HCT116 (cell line): ENCODE results near the gene RNF7. TPM values are rescaled to one million over a fixed set of nuclear protein-coding genes. Genes with fewer than 3 reads are reported as not detected.

ENCODE experiments used
- ATAC-seq: fragments of 200-7000 bp; cut with Tn5 transposase; 2 replicates; pipeline ENCODE4 v1.9.1; 2020; ENCODE audit warnings: mild to moderate bottlenecking, moderate library complexity
- BruUV-seq: library from RNA; stranded (reverse); fragments of 400-500 nt; replicated peaks from 2 replicates; lab custom pipeline; 2021; lab: Mats Ljungman, UMichigan
- CTCF ChIA-PET: fragments of 300-600 bp; sonication (Branson Sonifier 250); formaldehyde crosslinking; loops from one replicate; lab custom pipeline; 2021; ENCODE audit warnings: antibody characterized with exemption; lab: Charles Lee
- POLR2A ChIA-PET: fragments of 300-600, 350-600 bp; sonication (Branson Sonifier 250); formaldehyde crosslinking; loops from one replicate; lab custom pipeline; 2021; ENCODE audit warnings: antibody characterized with exemption; lab: Charles Lee
- RAD21 ChIA-PET, 2 experiments: fragments of 300-600 bp; sonication (Branson Sonifier 250); formaldehyde crosslinking; loops; one replicate each; lab custom pipeline; 2023; ENCODE audit warnings: low total read pairs in 2 of 2; ENCODE audit not compliant: uncharacterized antibody in 2 of 2, unreplicated experiment in 2 of 2, low non-redundant PET in 1 of 2; lab: Charles Lee
- DNase-seq: peaks from one replicate; pipeline ENCODE4 v3.0.0-alpha.2; 2010; ENCODE audit warnings: low read depth, low spot score
- H2AFZ ChIP-seq: fragments of 200-600 bp; shearing (Covaris generic), sonication (generic); 2 replicates; pipeline ENCODE4 v1.6.1; 2017; ENCODE audit warnings: low read depth, mixed run types, mixed read lengths, antibody characterized with exemption, low read length; ENCODE audit not compliant: poor library complexity, severe bottlenecking
- H3K27ac ChIP-seq: 2 replicates; pipeline ENCODE4 v1.5.1; 2012; ENCODE audit warnings: low read depth, low read length
- H3K27me3 ChIP-seq: fragments of 200-600 bp; sonication (generic); 2 replicates; pipeline ENCODE4 v1.6.1; 2016; ENCODE audit warnings: mixed run types, low read length, mixed read lengths; ENCODE audit not compliant: insufficient read depth
- H3K36me3 ChIP-seq, 2 experiments: fragments of 200-500 bp in 1 of 2; fragments of 200-600 bp in 1 of 2; sonication (Bioruptor generic) in 1 of 2; sonication (generic) in 1 of 2; 2 replicates each; pipeline versions ENCODE4 v1.5.1 to v1.6.1; 2014 to 2016; ENCODE audit warnings: low read length in 2 of 2, inconsistent platforms in 1 of 2, mixed read lengths in 1 of 2, mixed run types in 1 of 2; ENCODE audit not compliant: insufficient read depth in 2 of 2, control insufficient read depth in 1 of 2
- H3K4me1 ChIP-seq, 2 experiments: fragments of 200-600 bp in 1 of 2; sonication (generic) in 1 of 2; 2 replicates each; pipeline versions ENCODE4 v1.5.1 to v1.6.1; 2012 to 2017; ENCODE audit warnings: low read length in 2 of 2, inconsistent platforms in 1 of 2, mild to moderate bottlenecking in 1 of 2, mixed read lengths in 1 of 2, mixed run types in 1 of 2, moderate library complexity in 1 of 2; ENCODE audit not compliant: insufficient read depth in 2 of 2, control insufficient read depth in 1 of 2
- H3K4me2 ChIP-seq: fragments of 200-600 bp; sonication (generic); 2 replicates; pipeline ENCODE4 v1.6.1; 2017; ENCODE audit warnings: mixed run types, low read length, mixed read lengths
- H3K4me3 ChIP-seq, 2 experiments: fragments of 200-600 bp in 1 of 2; sonication (generic) in 1 of 2; replicated peaks in 1 of 2; 2 replicates each; pipeline ENCODE4 v1.5.1; 2011 to 2016; ENCODE audit warnings: low read length in 2 of 2, control low read depth in 1 of 2, low read depth in 1 of 2, mild to moderate bottlenecking in 1 of 2, mixed read lengths in 1 of 2, mixed run types in 1 of 2
- H3K79me2 ChIP-seq: fragments of 200-600 bp; sonication (generic); 2 replicates; pipeline ENCODE4 v1.6.1; 2017; ENCODE audit warnings: mild to moderate bottlenecking, mixed run types, low read length, moderate library complexity, mixed read lengths; ENCODE audit not compliant: insufficient read depth
- H3K9ac ChIP-seq: fragments of 200-600 bp; sonication (generic); 2 replicates; pipeline ENCODE4 v1.6.1; 2016; ENCODE audit warnings: low read length, mixed read lengths
- H3K9me2 ChIP-seq: fragments of 200-600 bp; sonication (generic), shearing (Covaris generic); 2 replicates; pipeline ENCODE4 v1.6.1; 2017; ENCODE audit warnings: mixed run types, mild to moderate bottlenecking, moderate library complexity; ENCODE audit not compliant: insufficient read depth
- H3K9me3 ChIP-seq, 2 experiments: fragments of 200-500 bp in 1 of 2; fragments of 200-600 bp in 1 of 2; sonication (Bioruptor generic) in 1 of 2; sonication (generic) in 1 of 2; 2 replicates each; pipeline ENCODE4 v1.6.1; 2014 to 2017; ENCODE audit warnings: low read length in 2 of 2, mixed read lengths in 2 of 2, inconsistent platforms in 1 of 2, low read depth in 1 of 2, mild to moderate bottlenecking in 1 of 2, mixed run types in 1 of 2, moderate library complexity in 1 of 2; ENCODE audit not compliant: control insufficient read depth in 1 of 2, insufficient read depth in 1 of 2
- H4K20me1 ChIP-seq: fragments of 200-600 bp; sonication (generic), shearing (Covaris generic); 2 replicates; pipeline ENCODE4 v1.6.1; 2017; ENCODE audit warnings: mixed run types, mild to moderate bottlenecking, moderate library complexity; ENCODE audit not compliant: insufficient read depth
- EZH2 ChIP-seq: fragments of 200-600 bp; sonication (generic); IDR thresholded peaks from 2 replicates; pipeline ENCODE4 v1.6.1; 2017; ENCODE audit warnings: antibody characterized with exemption, mixed run types
- POLR2AphosphoS5 ChIP-seq: IDR thresholded peaks from 2 replicates; pipeline ENCODE4 v1.6.1; 2011; ENCODE audit warnings: mild to moderate bottlenecking, low read depth, low read length, moderate library complexity
- RAD21 ChIP-seq: IDR thresholded peaks from 2 replicates; pipeline ENCODE4 v1.6.1; 2012; ENCODE audit warnings: low read depth, mild to moderate bottlenecking
- SIN3A ChIP-seq: IDR thresholded peaks from 2 replicates; pipeline ENCODE4 v1.6.1; 2012; ENCODE audit warnings: low read depth
- intact Hi-C: fragments of 100-400 bp; cut with micrococcal nuclease; formaldehyde crosslinking; loops from 2 replicates; pipeline ENCODE4 v1.10.0; 2022
- total RNA-seq: library from RNA; stranded (reverse); gene quantifications from one replicate; pipeline ENCODE4 v1.2.1, GENCODE V29; 2021; ENCODE audit not compliant: unreplicated experiment
- TF ChIP-seq, protein P1 (sequence below): IDR thresholded peaks from 2 replicates; pipeline ENCODE4 v1.6.1; 2012
- TF ChIP-seq, protein P2 (sequence below): IDR thresholded peaks from 2 replicates; pipeline ENCODE4 v1.6.1; 2012; ENCODE audit warnings: low read depth

RNF7 gene
- total RNA-seq, 1 experiment from 2014 or later: 82.3 TPM

DNA sequence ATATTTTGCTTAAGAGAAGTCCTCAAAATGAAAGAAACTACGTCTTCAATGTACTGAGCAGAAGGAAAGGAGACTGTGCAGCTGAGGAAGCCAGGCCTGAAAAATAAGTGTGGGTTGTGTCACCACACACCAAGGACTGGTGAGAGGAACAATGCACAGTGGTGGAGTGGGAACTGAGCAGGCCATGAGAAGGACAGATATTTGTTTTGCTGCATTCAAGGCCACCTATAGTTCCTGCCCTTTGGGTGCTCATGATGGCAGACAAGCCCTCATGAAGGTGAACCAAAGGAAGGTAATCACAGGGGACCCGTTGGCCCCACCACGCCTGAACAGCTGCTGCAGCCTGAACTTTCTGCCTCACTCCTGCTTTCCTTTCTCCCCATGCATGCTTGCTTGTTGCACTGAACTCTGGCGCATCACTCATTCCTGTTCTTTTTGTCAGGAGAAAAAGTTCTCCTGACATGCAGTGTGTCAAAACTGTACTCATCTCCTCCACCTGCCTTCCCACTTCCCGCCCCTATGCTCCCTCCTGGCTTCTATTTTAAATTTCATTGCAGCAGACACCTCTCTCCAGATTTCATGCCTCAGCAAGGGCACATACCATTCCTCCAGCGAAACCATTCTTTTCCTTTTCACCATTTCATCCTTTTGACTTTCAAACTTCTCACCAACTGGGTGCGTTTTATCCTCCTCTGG is 2.2 kb upstream of the RNF7 start:
- H3K79me2 ChIP-seq: peaks cover 28% of the 10 kb centered on the region
- ChIA-PET RAD21 (no interaction called here), POLR2A (no interaction called here), CTCF (no interaction called here)
- peaks cover 9 to 11% of the 10 kb centered on the region in 2 experiments for H3K4me1 ChIP-seq
- BruUV-seq: no TSS peak
- no peak overlapping the region for H3K27ac ChIP-seq
- no peaks in the 10 kb centered on the region for H3K9me2 ChIP-seq
- TF ChIP-seq, protein P1, sequence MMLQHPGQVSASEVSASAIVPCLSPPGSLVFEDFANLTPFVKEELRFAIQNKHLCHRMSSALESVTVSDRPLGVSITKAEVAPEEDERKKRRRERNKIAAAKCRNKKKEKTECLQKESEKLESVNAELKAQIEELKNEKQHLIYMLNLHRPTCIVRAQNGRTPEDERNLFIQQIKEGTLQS: no peak
- TF ChIP-seq SIN3A: no peak
- TF ChIP-seq EZH2: no peak
- TF ChIP-seq, protein P2, sequence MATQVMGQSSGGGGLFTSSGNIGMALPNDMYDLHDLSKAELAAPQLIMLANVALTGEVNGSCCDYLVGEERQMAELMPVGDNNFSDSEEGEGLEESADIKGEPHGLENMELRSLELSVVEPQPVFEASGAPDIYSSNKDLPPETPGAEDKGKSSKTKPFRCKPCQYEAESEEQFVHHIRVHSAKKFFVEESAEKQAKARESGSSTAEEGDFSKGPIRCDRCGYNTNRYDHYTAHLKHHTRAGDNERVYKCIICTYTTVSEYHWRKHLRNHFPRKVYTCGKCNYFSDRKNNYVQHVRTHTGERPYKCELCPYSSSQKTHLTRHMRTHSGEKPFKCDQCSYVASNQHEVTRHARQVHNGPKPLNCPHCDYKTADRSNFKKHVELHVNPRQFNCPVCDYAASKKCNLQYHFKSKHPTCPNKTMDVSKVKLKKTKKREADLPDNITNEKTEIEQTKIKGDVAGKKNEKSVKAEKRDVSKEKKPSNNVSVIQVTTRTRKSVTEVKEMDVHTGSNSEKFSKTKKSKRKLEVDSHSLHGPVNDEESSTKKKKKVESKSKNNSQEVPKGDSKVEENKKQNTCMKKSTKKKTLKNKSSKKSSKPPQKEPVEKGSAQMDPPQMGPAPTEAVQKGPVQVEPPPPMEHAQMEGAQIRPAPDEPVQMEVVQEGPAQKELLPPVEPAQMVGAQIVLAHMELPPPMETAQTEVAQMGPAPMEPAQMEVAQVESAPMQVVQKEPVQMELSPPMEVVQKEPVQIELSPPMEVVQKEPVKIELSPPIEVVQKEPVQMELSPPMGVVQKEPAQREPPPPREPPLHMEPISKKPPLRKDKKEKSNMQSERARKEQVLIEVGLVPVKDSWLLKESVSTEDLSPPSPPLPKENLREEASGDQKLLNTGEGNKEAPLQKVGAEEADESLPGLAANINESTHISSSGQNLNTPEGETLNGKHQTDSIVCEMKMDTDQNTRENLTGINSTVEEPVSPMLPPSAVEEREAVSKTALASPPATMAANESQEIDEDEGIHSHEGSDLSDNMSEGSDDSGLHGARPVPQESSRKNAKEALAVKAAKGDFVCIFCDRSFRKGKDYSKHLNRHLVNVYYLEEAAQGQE: no peak
- TF ChIP-seq RAD21: no peak
- no peak for TF ChIP-seq POLR2AphosphoS5
- H3K4me3 ChIP-seq: no peak overlapping the region
- intact Hi-C loops: loop anchor here (5.0 kb wide), 2 partner anchors 261 to 369 kb away; partner anchors contain the start of gene ZBTB38
- H3K4me2 ChIP-seq: no peak overlapping the region
- no peak overlapping the region for H2AFZ ChIP-seq
- ATAC-seq (no peak), DNase-seq (no peak)
- H3K9ac ChIP-seq: no peak overlapping the region
- H4K20me1 ChIP-seq: peaks cover 8% of the 10 kb centered on the region; the same call in 1 of the 2 replicates
- H3K36me3 ChIP-seq: peaks cover 0 to 4% of the 10 kb centered on the region in 2 experiments; a peak in 1 of 4 replicates
- H3K27me3 ChIP-seq: no peaks in the 10 kb centered on the region
- H3K9me3 ChIP-seq: no peaks in the 10 kb centered on the region
